ENCODE measurements around the gene UGT2B11.
"Not testable (repeated sequence)": the region's sequence is repeated elsewhere in the genome, so short reads cannot be mapped to it uniquely, and the experiment has no call there.

DNA sequence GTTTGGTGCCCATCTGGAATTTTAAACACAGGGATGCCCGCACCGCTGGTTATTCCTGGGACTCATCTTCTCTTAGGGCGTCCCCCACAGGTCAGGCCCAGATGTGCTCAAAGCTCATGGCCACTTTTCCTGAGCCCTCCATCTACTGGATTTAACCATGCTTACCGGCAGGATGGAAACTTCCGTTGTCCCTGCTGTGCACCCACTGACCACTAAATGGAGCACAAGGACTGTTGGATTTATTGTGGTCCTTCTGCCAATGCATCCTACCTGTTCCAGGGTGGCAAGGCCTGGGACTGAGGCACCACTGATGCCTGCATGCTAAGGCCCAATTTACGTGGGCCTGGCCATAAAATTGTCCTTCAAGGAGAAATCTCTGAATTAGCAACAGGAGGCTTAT lies 8.7 kb upstream of the UGT2B11 start:
- not testable (repeated sequence) for TF ChIP-seq EZH2phosphoT487 (IDR thresholded peaks at IDR 0.05; ENCODE audit: borderline replicate concordance, low read length)
- TF ChIP-seq, protein P1, sequence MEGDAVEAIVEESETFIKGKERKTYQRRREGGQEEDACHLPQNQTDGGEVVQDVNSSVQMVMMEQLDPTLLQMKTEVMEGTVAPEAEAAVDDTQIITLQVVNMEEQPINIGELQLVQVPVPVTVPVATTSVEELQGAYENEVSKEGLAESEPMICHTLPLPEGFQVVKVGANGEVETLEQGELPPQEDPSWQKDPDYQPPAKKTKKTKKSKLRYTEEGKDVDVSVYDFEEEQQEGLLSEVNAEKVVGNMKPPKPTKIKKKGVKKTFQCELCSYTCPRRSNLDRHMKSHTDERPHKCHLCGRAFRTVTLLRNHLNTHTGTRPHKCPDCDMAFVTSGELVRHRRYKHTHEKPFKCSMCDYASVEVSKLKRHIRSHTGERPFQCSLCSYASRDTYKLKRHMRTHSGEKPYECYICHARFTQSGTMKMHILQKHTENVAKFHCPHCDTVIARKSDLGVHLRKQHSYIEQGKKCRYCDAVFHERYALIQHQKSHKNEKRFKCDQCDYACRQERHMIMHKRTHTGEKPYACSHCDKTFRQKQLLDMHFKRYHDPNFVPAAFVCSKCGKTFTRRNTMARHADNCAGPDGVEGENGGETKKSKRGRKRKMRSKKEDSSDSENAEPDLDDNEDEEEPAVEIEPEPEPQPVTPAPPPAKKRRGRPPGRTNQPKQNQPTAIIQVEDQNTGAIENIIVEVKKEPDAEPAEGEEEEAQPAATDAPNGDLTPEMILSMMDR (IDR thresholded peaks at IDR 0.05; ENCODE audit: low read depth, low read length, poor library complexity, severe bottlenecking) = not testable (repeated sequence)
